Measurements from ENCODE around the gene ANXA7. TPM values are rescaled to one million over a fixed set of nuclear protein-coding genes. Genes with fewer than 3 reads are reported as not detected.

ANXA7 gene
- total and polyA plus RNA-seq, 10 of the 15 experiments (the other 5 are each of a cell fraction or from before 2014, with no cell fraction given) = 70.6 to 184 (median 113) TPM

DNA sequence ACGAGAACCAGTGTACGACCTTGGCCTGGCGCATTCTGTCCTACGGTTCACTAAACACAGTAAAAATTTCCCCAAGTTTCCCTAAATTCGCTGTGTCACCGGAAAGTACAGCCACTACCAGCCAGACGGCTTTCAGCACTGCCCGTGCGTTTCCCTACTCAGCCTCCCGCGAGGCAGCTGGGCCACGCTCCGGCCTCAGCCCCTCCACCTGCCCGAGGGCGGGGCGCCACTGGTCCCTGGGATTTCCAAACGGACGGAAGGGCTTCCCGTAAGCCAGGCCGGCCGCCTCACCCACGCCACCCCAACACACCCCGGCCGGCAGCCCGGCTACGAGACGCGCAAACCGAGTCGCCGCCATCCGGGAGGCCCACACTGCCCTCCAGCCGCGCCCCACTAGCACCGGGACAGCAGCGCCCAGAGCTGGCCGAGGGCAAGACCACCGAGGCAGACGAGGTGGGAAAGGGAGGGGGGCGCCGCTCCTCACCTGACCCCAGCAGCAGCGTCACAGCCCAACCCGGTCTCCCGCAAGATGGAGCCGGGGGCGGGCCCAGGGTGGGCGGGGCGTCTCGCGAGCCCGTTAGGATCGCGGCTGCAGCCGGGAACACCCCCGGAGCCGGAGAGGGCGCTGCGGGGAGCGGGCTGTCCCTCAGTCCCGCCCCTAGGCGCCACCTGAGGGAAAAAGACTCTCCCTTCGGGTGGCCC is at the start of gene ANXA7 (continued):
- TF ChIP-seq, protein P1, sequence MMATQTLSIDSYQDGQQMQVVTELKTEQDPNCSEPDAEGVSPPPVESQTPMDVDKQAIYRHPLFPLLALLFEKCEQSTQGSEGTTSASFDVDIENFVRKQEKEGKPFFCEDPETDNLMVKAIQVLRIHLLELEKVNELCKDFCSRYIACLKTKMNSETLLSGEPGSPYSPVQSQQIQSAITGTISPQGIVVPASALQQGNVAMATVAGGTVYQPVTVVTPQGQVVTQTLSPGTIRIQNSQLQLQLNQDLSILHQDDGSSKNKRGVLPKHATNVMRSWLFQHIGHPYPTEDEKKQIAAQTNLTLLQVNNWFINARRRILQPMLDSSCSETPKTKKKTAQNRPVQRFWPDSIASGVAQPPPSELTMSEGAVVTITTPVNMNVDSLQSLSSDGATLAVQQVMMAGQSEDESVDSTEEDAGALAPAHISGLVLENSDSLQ (IDR thresholded peaks at IDR 0.05) = peak; percentile 66; the same call in 1 of the 2 replicates
- TF ChIP-seq, protein P2, sequence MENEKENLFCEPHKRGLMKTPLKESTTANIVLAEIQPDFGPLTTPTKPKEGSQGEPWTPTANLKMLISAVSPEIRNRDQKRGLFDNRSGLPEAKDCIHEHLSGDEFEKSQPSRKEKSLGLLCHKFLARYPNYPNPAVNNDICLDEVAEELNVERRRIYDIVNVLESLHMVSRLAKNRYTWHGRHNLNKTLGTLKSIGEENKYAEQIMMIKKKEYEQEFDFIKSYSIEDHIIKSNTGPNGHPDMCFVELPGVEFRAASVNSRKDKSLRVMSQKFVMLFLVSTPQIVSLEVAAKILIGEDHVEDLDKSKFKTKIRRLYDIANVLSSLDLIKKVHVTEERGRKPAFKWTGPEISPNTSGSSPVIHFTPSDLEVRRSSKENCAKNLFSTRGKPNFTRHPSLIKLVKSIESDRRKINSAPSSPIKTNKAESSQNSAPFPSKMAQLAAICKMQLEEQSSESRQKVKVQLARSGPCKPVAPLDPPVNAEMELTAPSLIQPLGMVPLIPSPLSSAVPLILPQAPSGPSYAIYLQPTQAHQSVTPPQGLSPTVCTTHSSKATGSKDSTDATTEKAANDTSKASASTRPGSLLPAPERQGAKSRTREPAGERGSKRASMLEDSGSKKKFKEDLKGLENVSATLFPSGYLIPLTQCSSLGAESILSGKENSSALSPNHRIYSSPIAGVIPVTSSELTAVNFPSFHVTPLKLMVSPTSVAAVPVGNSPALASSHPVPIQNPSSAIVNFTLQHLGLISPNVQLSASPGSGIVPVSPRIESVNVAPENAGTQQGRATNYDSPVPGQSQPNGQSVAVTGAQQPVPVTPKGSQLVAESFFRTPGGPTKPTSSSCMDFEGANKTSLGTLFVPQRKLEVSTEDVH (IDR thresholded peaks at IDR 0.05; ENCODE audit: low read depth, partially characterized antibody) = no peak
- peak; percentile 12; the same call in 1 of the 2 replicates for TF ChIP-seq TBL1XR1 (IDR thresholded peaks at IDR 0.05; ENCODE audit: low read depth, low read length)
- TF ChIP-seq, protein P3, sequence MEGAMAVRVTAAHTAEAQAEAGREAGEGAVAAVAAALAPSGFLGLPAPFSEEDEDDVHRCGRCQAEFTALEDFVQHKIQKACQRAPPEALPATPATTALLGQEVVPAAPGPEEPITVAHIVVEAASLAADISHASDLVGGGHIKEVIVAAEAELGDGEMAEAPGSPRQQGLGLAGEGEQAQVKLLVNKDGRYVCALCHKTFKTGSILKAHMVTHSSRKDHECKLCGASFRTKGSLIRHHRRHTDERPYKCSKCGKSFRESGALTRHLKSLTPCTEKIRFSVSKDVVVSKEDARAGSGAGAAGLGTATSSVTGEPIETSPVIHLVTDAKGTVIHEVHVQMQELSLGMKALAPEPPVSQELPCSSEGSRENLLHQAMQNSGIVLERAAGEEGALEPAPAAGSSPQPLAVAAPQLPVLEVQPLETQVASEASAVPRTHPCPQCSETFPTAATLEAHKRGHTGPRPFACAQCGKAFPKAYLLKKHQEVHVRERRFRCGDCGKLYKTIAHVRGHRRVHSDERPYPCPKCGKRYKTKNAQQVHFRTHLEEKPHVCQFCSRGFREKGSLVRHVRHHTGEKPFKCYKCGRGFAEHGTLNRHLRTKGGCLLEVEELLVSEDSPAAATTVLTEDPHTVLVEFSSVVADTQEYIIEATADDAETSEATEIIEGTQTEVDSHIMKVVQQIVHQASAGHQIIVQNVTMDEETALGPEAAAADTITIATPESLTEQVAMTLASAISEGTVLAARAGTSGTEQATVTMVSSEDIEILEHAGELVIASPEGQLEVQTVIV (IDR thresholded peaks at IDR 0.05; ENCODE audit: borderline replicate concordance, partially characterized antibody) = peak; percentile 15
- TF ChIP-seq, protein P4, sequence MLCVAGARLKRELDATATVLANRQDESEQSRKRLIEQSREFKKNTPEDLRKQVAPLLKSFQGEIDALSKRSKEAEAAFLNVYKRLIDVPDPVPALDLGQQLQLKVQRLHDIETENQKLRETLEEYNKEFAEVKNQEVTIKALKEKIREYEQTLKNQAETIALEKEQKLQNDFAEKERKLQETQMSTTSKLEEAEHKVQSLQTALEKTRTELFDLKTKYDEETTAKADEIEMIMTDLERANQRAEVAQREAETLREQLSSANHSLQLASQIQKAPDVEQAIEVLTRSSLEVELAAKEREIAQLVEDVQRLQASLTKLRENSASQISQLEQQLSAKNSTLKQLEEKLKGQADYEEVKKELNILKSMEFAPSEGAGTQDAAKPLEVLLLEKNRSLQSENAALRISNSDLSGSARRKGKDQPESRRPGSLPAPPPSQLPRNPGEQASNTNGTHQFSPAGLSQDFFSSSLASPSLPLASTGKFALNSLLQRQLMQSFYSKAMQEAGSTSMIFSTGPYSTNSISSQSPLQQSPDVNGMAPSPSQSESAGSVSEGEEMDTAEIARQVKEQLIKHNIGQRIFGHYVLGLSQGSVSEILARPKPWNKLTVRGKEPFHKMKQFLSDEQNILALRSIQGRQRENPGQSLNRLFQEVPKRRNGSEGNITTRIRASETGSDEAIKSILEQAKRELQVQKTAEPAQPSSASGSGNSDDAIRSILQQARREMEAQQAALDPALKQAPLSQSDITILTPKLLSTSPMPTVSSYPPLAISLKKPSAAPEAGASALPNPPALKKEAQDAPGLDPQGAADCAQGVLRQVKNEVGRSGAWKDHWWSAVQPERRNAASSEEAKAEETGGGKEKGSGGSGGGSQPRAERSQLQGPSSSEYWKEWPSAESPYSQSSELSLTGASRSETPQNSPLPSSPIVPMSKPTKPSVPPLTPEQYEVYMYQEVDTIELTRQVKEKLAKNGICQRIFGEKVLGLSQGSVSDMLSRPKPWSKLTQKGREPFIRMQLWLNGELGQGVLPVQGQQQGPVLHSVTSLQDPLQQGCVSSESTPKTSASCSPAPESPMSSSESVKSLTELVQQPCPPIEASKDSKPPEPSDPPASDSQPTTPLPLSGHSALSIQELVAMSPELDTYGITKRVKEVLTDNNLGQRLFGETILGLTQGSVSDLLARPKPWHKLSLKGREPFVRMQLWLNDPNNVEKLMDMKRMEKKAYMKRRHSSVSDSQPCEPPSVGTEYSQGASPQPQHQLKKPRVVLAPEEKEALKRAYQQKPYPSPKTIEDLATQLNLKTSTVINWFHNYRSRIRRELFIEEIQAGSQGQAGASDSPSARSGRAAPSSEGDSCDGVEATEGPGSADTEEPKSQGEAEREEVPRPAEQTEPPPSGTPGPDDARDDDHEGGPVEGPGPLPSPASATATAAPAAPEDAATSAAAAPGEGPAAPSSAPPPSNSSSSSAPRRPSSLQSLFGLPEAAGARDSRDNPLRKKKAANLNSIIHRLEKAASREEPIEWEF (IDR thresholded peaks at IDR 0.05; ENCODE audit: insufficient replicate concordance, low read depth, low read length) = no peak
- TF ChIP-seq, protein P5, sequence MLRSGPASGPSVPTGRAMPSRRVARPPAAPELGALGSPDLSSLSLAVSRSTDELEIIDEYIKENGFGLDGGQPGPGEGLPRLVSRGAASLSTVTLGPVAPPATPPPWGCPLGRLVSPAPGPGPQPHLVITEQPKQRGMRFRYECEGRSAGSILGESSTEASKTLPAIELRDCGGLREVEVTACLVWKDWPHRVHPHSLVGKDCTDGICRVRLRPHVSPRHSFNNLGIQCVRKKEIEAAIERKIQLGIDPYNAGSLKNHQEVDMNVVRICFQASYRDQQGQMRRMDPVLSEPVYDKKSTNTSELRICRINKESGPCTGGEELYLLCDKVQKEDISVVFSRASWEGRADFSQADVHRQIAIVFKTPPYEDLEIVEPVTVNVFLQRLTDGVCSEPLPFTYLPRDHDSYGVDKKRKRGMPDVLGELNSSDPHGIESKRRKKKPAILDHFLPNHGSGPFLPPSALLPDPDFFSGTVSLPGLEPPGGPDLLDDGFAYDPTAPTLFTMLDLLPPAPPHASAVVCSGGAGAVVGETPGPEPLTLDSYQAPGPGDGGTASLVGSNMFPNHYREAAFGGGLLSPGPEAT (IDR thresholded peaks at IDR 0.05; ENCODE audit: low read depth) = no peak; the same call in 1 of the 2 replicates
- TF ChIP-seq, protein P6, sequence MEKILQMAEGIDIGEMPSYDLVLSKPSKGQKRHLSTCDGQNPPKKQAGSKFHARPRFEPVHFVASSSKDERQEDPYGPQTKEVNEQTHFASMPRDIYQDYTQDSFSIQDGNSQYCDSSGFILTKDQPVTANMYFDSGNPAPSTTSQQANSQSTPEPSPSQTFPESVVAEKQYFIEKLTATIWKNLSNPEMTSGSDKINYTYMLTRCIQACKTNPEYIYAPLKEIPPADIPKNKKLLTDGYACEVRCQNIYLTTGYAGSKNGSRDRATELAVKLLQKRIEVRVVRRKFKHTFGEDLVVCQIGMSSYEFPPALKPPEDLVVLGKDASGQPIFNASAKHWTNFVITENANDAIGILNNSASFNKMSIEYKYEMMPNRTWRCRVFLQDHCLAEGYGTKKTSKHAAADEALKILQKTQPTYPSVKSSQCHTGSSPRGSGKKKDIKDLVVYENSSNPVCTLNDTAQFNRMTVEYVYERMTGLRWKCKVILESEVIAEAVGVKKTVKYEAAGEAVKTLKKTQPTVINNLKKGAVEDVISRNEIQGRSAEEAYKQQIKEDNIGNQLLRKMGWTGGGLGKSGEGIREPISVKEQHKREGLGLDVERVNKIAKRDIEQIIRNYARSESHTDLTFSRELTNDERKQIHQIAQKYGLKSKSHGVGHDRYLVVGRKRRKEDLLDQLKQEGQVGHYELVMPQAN (conservative IDR thresholded peaks at IDR 0.05) = peak; percentile 81
- TF ChIP-seq, protein P7, sequence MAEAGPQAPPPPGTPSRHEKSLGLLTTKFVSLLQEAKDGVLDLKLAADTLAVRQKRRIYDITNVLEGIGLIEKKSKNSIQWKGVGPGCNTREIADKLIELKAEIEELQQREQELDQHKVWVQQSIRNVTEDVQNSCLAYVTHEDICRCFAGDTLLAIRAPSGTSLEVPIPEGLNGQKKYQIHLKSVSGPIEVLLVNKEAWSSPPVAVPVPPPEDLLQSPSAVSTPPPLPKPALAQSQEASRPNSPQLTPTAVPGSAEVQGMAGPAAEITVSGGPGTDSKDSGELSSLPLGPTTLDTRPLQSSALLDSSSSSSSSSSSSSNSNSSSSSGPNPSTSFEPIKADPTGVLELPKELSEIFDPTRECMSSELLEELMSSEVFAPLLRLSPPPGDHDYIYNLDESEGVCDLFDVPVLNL (IDR thresholded peaks at IDR 0.05; ENCODE audit: low read depth, low read length) = no peak
- TF ChIP-seq NFYA (IDR thresholded peaks at IDR 0.05; ENCODE audit: borderline replicate concordance, low read depth, low read length) = no peak
- no peak for TF ChIP-seq TCF7 (IDR thresholded peaks at IDR 0.05; ENCODE audit: borderline replicate concordance)
